Lung (tissue), 12 donors: ENCODE data around the gene IRF5. TPM values are rescaled to one million over a fixed set of nuclear protein-coding genes. Genes with fewer than 3 reads are reported as not detected.

Experiments
- ATAC-seq: fragments of 200-7000 bp; cut with Tn5 transposase; one replicate; pipeline ENCODE4 v1.9.1; 2020; ENCODE audit warnings: moderate number of reproducible peaks; ENCODE audit not compliant: insufficient read depth, low FRiP score
- DNase-seq, 3 donors: peaks; one replicate each; pipeline ENCODE4 v3.0.0-alpha.2; 2013 to 2017
- H3K27ac ChIP-seq, 2 donors: one replicate each; pipeline ENCODE4 v1.5.1; 2013; ENCODE audit warnings: mild to moderate bottlenecking in 2 of 2, moderate library complexity in 2 of 2, control low read depth in 1 of 2, inconsistent platforms in 1 of 2, low read depth in 1 of 2, low read length in 1 of 2
- H3K27me3 ChIP-seq, 3 donors: one replicate each; pipeline ENCODE4 v1.5.1; 2013; ENCODE audit warnings: low read length in 2 of 3; ENCODE audit not compliant: control insufficient read depth in 3 of 3, insufficient read depth in 3 of 3
- H3K36me3 ChIP-seq, 4 donors: one replicate each; pipeline ENCODE4 v1.5.1; 2013; ENCODE audit warnings: low read length in 4 of 4, mild to moderate bottlenecking in 1 of 4, moderate library complexity in 1 of 4; ENCODE audit not compliant: control insufficient read depth in 4 of 4, insufficient read depth in 4 of 4
- H3K4me1 ChIP-seq, 5 donors: one replicate each; pipeline ENCODE4 v1.5.1; 2013; ENCODE audit warnings: low read length in 5 of 5, mild to moderate bottlenecking in 2 of 5, moderate library complexity in 1 of 5; ENCODE audit not compliant: control insufficient read depth in 5 of 5, insufficient read depth in 5 of 5
- H3K4me3 ChIP-seq: one replicate; pipeline ENCODE4 v1.5.1; 2013; ENCODE audit warnings: mild to moderate bottlenecking, control low read depth, moderate library complexity
- H3K9ac ChIP-seq, 2 donors: one replicate each; pipeline ENCODE4 v1.5.1; 2013; ENCODE audit warnings: low read length in 2 of 2, control low read depth in 1 of 2; ENCODE audit not compliant: insufficient read depth in 1 of 2
- H3K9me3 ChIP-seq, 4 donors: one replicate each; pipeline ENCODE4 v1.5.1; 2013; ENCODE audit warnings: low read length in 3 of 4, mild to moderate bottlenecking in 1 of 4, moderate library complexity in 1 of 4; ENCODE audit not compliant: control insufficient read depth in 4 of 4, insufficient read depth in 3 of 4
- CTCF ChIP-seq: IDR thresholded peaks from 2 replicates; pipeline ENCODE4 v1.5.1; 2012; ENCODE audit warnings: mild to moderate bottlenecking; ENCODE audit errors: control extremely low read depth, extremely low read depth
- WGBS, 2 donors: extraction: QIAGEN DNeasy Blood & Tissue Kit; methylation state at CpG; one replicate each; pipeline ENCODE4 v1.1.7; 2013; 5-methylcytosine and 5-hydroxymethylcytosine counted together
- polyA plus RNA-seq, 2 donors: library from polyadenylated mRNA; stranded (reverse); fragments of 200-250 nt; gene quantifications; one replicate each; pipeline ENCODE4 v1.2.1, GENCODE V29; 2013
- total RNA-seq, 2 donors: library from RNA; depleted of rRNA in 1 of 2; stranded (reverse); fragments of >200 nt in 1 of 2; gene quantifications; one replicate each; pipeline ENCODE4 v1.2.1, GENCODE V29; 2014 to 2021
- donor health status: control.
- donor health status: control.
- donor health status: Bipolar disorder and iron deficiency.
- donor health status: healthy.
- donor health status: DM: yes; HTN: yes; CAD: no.

IRF5 gene
- total and polyA plus RNA-seq, 4 donors, result 6.0 to 34.1 (median 24.2) TPM

GRCh38 chr7:128934361-128935341 lies 3.1 kb upstream of the IRF5 start:
- 52 to 63% methylated on average over 12 to 14 of the region's 14 CpGs for WGBS, 2 donors
- DNase-seq (no peak), ATAC-seq (peak; percentile 3)
- Histone ChIP-seq H3K9me3 (peaks cover 0 to 1% (median 0%) of the 10 kb centered on the region in 4 donors), H3K27ac (peak overlapping the region in 1 of 2 donors; percentile 54), H3K27me3 (peaks cover 0 to 33% (median 12%) of the 10 kb centered on the region in 3 donors), H3K9ac (no peak overlapping the region), H3K4me1 (peaks cover 0 to 12% (median 0%) of the 10 kb centered on the region in 5 donors), H3K4me3 (no peak overlapping the region), H3K36me3 (no peaks in the 10 kb centered on the region)
- TF ChIP-seq CTCF, result no peak

- Histone ChIP-seq H3K9ac (no peak overlapping the region), H3K27me3 (peaks cover 0 to 36% (median 14%) of the 10 kb centered on the region in 3 donors), H3K36me3 (no peaks in the 10 kb centered on the region), H3K4me1 (peaks cover 0 to 12% (median 0%) of the 10 kb centered on the region in 5 donors), H3K9me3 (peaks cover 0 to 1% (median 0%) of the 10 kb centered on the region in 4 donors), H3K4me3 (no peak overlapping the region), H3K27ac (peak overlapping the region in 1 of 2 donors; percentile 5)
- 43 to 51% methylated on average over 6 of the region's 6 CpGs for WGBS, 2 donors
- DNase-seq, result no peak
- no peak for ATAC-seq
- no peak for TF ChIP-seq CTCF
Measured at GRCh38 chr7:128935342-128935730, 2.4 kb upstream of the IRF5 start.

- no peaks in the 10 kb centered on the region for H3K36me3 ChIP-seq
- peaks cover 0 to 12% (median 0%) of the 10 kb centered on the region in 5 donors for H3K4me1 ChIP-seq
- no peak for DNase-seq
- H3K27me3 ChIP-seq, result peaks cover 0 to 37% (median 14%) of the 10 kb centered on the region in 3 donors
- no peak for TF ChIP-seq CTCF
- H3K9ac ChIP-seq, result no peak overlapping the region
- H3K27ac ChIP-seq, result no peak overlapping the region
- peaks cover 0 to 1% (median 0%) of the 10 kb centered on the region in 4 donors for H3K9me3 ChIP-seq
- H3K4me3 ChIP-seq, result no peak overlapping the region
- WGBS, 2 donors, result 90 to 96% methylated on average over 4 of the region's 4 CpGs
- no peak for ATAC-seq
Measured at GRCh38 chr7:128936798-128937197, 929 bp upstream of the IRF5 start.
